ENCODE measurements around the gene AKAP9.

DNA sequence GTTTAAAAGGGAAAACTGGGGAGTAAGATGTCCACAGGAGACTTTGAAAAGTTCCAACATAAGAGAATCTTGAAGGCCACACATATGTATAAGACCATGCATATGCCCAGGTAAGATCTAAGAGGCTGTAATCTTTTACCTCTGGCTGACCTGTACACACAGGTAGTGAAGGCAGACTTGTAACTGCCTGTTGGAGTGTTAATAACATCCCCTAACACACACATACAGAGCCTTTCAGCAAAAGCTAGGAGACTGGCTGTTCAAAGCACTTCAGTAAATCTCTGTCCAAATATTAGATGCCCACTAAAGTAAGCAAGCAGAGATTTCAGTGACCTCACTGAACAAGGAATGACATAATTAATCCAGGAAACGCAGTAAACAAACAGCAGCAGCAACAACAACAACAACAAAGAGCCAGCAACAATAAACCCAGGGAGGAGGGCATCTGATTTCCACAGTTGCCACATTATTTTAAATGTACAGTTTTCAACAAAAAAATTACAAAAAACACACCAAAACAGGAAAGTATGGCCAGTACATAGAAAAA lies 178.6 kb downstream of the AKAP9 start:
- TF ChIP-seq, protein P1, sequence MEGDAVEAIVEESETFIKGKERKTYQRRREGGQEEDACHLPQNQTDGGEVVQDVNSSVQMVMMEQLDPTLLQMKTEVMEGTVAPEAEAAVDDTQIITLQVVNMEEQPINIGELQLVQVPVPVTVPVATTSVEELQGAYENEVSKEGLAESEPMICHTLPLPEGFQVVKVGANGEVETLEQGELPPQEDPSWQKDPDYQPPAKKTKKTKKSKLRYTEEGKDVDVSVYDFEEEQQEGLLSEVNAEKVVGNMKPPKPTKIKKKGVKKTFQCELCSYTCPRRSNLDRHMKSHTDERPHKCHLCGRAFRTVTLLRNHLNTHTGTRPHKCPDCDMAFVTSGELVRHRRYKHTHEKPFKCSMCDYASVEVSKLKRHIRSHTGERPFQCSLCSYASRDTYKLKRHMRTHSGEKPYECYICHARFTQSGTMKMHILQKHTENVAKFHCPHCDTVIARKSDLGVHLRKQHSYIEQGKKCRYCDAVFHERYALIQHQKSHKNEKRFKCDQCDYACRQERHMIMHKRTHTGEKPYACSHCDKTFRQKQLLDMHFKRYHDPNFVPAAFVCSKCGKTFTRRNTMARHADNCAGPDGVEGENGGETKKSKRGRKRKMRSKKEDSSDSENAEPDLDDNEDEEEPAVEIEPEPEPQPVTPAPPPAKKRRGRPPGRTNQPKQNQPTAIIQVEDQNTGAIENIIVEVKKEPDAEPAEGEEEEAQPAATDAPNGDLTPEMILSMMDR (IDR thresholded peaks at IDR 0.05 in 2 of 3, conservative IDR thresholded peaks at IDR 0.05 in 1 of 3; ENCODE audit: insufficient read depth in 2 of 3, low read depth in 1 of 3, low read length in 3 of 3): no peak
- TF ChIP-seq NR2F6 (CRISPR knock-in tag; IDR thresholded peaks at IDR 0.05) (no peak), ZNF274 (IDR thresholded peaks at IDR 0.05; ENCODE audit: borderline replicate concordance, low read depth, low read length) (no peak), ATF1 (CRISPR knock-in tag; IDR thresholded peaks at IDR 0.05) (no peak), ATF1 (tag; IDR thresholded peaks at IDR 0.05) (no peak)
